Measurements from ENCODE around the gene PYCARD. TPM values are rescaled to one million over a fixed set of nuclear protein-coding genes. Genes with fewer than 3 reads are reported as not detected.

Gene PYCARD
- total RNA-seq, 1 experiment from 2014 or later = 37.5 TPM

DNA sequence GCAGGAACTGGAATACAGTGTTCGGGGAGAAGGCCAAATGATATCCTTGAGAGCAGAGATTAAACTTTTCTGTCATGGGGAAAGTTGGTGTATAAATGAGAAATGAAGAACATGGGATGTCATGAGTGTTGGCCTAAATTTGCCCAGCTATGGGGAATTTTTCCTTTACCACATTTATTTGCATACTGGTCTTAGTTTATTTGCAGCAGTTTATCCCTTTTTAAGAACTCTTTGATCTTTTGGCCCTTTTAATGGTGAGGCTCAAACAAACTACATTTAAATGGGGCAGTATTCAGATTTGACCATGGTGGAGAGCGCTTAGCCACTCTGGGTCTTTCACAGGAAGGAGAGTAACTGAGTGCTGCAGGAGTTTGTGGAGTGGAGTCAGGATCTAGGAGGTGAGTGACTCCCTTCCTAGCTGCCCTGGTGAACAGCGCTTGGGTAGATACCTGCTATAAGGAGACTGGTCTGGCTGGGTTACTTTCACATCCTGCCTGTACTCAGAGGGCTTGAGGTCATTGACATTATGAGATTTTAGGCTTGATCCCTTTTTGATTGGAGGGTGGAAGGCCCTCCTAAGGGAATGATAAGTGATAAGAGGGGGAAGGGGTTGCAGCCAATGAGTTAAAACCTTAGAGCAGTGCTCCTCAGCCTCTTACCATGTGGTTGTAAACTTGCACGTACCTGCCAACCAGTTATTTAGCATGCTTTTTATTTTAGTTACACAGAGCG, 10.7 kb downstream of the PYCARD start:
- Histone ChIP-seq H3K9me3 (ENCODE audit: control insufficient read depth, low read depth, low read length) (no peaks in the 10 kb centered on the region), H3K27me3 (ENCODE audit: insufficient read depth, low read length) (no peaks in the 10 kb centered on the region), H2BK5ac (ENCODE audit: insufficient read length, low read length) (no peak overlapping the region), H3K27ac (ENCODE audit: insufficient read length, low read depth, low read length) (no peak overlapping the region), H2BK20ac (ENCODE audit: low read depth, low read length, poor library complexity, severe bottlenecking) (no peak overlapping the region), H3K23me2 (ENCODE audit: insufficient read length, low read depth, low read length, poor library complexity, severe bottlenecking) (no peaks in the 10 kb centered on the region), H4K20me1 (ENCODE audit: control insufficient read depth, insufficient read depth, insufficient read length) (no peaks in the 10 kb centered on the region), H2BK12ac (ENCODE audit: insufficient read length, low read depth, low read length) (no peak overlapping the region), H4K5ac (ENCODE audit: insufficient read length, low read depth, low read length) (no peak overlapping the region), H2BK120ac (ENCODE audit: low read depth, low read length, poor library complexity, severe bottlenecking) (no peak overlapping the region), H2AK5ac (ENCODE audit: insufficient read length, low read length) (no peak overlapping the region), H3K23ac (ENCODE audit: insufficient read length, low read depth, low read length) (no peak overlapping the region), H3K9ac (ENCODE audit: extremely low read depth, insufficient read length, low read length) (no peak overlapping the region), H3T11ph (ENCODE audit: low read length) (no peak overlapping the region), H3K4ac (ENCODE audit: low read depth, low read length) (no peak overlapping the region), H3K4me2 (ENCODE audit: insufficient read depth, insufficient read length, low read length) (no peak overlapping the region), H3K4me1 (ENCODE audit: insufficient read depth, low read length) (no peaks in the 10 kb centered on the region), H3K14ac (ENCODE audit: insufficient read depth, low read length) (no peak overlapping the region), H3K79me2 (ENCODE audit: insufficient read depth, low read length) (peaks cover 3% of the 10 kb centered on the region; the same call in 1 of the 2 replicates), H2BK15ac (ENCODE audit: low read depth, low read length) (no peak overlapping the region), H3K56ac (ENCODE audit: insufficient read length, low read depth, low read length) (no peak overlapping the region), H2AFZ (ENCODE audit: low read length) (no peak overlapping the region), H3K18ac (ENCODE audit: insufficient read length, low read depth, low read length) (no peak overlapping the region), H4K8ac (replicated peaks; ENCODE audit: insufficient read length, low read depth, low read length) (no peak overlapping the region), H4K91ac (ENCODE audit: insufficient read length, low read depth, low read length) (no peak overlapping the region), H3K79me1 (ENCODE audit: insufficient read depth, low read depth, low read length, poor library complexity, severe bottlenecking) (peaks cover 8% of the 10 kb centered on the region)
- DNase-seq = no peak
- WGBS (ENCODE audit: extremely low coverage, insufficient read length, low lambda C conversion rate) = no CpG with 5 or more reads among the region's 5 CpGs
- Mint-ChIP-seq H3K4me3 (no peak overlapping the region; a peak in 1 of 5 replicates), H3K27me3 (ENCODE audit: low read depth) (peaks cover 2% of the 10 kb centered on the region; the same call in 1 of the 2 replicates), H3K27ac (peak overlapping the region in 1 of 3 experiments; percentile 68; a peak in 2 of 7 replicates), H3K36me3 (ENCODE audit: insufficient read depth in 1 of 3, low read depth in 3 of 3) (peaks cover 82 to 98% (median 96%) of the 10 kb centered on the region in 3 experiments), H3K4me1 (no peaks in the 10 kb centered on the region; a peak in 1 of 4 replicates), H3K9me3 (no peaks in the 10 kb centered on the region)
- TF ChIP-seq, protein P1, sequence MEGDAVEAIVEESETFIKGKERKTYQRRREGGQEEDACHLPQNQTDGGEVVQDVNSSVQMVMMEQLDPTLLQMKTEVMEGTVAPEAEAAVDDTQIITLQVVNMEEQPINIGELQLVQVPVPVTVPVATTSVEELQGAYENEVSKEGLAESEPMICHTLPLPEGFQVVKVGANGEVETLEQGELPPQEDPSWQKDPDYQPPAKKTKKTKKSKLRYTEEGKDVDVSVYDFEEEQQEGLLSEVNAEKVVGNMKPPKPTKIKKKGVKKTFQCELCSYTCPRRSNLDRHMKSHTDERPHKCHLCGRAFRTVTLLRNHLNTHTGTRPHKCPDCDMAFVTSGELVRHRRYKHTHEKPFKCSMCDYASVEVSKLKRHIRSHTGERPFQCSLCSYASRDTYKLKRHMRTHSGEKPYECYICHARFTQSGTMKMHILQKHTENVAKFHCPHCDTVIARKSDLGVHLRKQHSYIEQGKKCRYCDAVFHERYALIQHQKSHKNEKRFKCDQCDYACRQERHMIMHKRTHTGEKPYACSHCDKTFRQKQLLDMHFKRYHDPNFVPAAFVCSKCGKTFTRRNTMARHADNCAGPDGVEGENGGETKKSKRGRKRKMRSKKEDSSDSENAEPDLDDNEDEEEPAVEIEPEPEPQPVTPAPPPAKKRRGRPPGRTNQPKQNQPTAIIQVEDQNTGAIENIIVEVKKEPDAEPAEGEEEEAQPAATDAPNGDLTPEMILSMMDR (conservative IDR thresholded peaks at IDR 0.05) = no peak

Measured in H9 (cell line).